Fibroblast of skin of abdomen (primary cell): ENCODE results near the gene TMCC3. TPM values are rescaled to one million over a fixed set of nuclear protein-coding genes. Genes with fewer than 3 reads are reported as not detected.
A peak's percentile ranks its signal among the peaks of the same experiment; 100 is the strongest.
"Not testable (repeated sequence)": the region's sequence is repeated elsewhere in the genome, so short reads cannot be mapped to it uniquely, and the experiment has no call there.

Experiments used
- DNase-seq: peaks from one replicate; pipeline ENCODE4 v3.0.0-alpha.2; 2013
- polyA plus RNA-seq, 2 experiments: library from polyadenylated mRNA; unstranded; fragments of 120-200 nt; gene quantifications; one replicate each; pipeline ENCODE4 v1.2.1, GENCODE V29; 2013; ENCODE audit not compliant: insufficient read length in 2 of 2

The TMCC3 gene
- polyA plus RNA-seq (2013, experiment 1 of 2; ENCODE audit: insufficient read length), result 0.19 TPM
- polyA plus RNA-seq (2013, experiment 2 of 2; ENCODE audit: insufficient read length), result 0.21 TPM

DNA sequence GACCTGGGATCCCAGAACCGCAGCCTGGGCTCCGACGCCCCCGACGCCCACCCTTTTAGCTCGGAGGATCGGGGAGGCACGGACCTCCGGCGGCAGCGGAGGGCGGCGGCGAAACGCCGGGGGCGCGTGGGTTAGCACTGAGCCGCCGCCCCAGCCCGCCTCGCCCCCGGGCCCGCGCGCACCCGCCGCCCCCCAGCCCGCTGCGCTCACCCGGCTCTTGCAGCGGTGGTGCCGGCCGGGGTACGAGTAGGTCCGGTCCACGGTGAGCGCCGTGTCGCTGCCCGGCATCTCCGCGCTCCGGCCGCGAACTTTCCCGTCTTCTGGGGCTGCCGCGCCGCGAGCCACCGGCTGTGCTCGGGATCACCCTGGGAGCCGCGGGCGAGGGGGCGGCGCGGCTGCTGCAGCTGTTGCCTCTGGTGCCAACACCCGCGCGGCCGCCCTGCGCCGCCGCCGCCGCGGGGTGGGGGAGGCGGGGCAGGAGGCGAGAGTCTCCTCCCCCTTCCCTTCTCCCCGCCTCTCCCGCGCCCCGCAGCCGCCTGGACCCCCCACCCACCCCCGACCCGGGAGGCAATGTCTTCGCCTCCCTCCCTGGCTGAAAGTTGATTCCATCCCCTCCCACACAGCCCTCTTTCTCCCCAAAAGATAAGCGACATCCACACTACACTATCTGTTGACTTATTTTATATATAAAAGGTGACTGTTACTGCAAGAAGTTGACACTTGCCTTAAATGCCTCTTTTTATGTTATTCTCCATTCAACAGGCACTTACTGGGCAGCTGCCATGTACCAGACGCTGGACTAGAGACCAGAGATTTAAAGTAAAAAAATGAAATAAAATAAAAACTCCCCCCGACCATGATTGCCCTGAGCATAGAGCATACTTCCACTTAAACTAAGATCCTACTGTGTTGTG is at the start of gene TMCC3:
TSS of gene TMCC3 (minus strand) at position 415 of the 914 bp plus-strand sequence. CDS start at position 288, 127 bp downstream.
- no peak for DNase-seq

GRCh38 chr12:94699801-94700200 is 49.4 kb upstream of the TMCC3 start:
- DNase-seq, result no peak

DNA sequence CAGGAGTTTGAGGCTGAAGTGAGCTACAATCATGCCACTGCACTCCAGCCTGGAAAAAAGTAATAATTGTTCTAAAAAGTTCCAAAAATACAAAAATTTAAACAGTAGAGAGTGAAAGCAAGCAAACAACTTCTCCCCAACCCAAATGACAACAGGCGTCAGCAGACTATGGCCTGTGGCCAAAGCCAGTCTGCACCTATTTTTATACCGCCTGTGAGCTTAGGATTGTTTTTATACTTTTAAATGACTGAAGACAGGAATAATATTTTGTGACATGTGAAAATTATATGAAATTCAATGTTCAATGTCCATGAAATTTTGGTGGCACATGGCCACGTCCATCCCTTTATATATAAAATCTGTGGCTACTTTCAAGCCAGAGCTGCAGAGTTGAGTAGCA is 48.2 kb upstream of the TMCC3 start:
- DNase-seq, result no peak

DNA sequence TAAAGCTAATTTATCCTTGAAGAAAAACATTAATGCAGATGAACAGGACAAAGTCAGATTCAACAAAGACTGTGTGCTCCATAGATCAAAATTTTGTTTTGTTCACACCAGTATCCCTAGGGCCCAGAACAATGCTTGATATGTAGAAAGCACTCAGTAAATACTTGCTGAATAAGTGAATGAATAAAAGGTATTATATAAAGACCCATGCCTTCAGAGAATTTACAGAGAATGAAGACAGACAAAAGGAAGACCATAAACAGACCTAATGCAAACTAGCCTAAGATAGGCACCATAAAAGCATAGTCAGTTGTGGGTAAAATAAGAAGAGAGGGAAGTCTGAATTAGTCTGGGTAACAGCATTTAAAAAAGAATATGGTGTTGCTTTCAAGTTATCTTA is 47.3 kb upstream of the TMCC3 start:
- no peak for DNase-seq

- DNase-seq, result no peak
These were observed 44.4 kb upstream of the TMCC3 start for GRCh38 chr12:94694732-94695131.

- not testable (repeated sequence) for DNase-seq
These were observed 42.5 kb upstream of the TMCC3 start for GRCh38 chr12:94692826-94693225.

- DNase-seq, result peak; percentile 15
These were observed 39.9 kb upstream of the TMCC3 start for GRCh38 chr12:94690198-94690771.

GRCh38 chr12:94689646-94690036 is 39.3 kb upstream of the TMCC3 start:
- DNase-seq, result no peak

- DNase-seq, result peak; percentile 69
These were observed 38.8 kb upstream of the TMCC3 start for GRCh38 chr12:94689002-94689645.

DNA sequence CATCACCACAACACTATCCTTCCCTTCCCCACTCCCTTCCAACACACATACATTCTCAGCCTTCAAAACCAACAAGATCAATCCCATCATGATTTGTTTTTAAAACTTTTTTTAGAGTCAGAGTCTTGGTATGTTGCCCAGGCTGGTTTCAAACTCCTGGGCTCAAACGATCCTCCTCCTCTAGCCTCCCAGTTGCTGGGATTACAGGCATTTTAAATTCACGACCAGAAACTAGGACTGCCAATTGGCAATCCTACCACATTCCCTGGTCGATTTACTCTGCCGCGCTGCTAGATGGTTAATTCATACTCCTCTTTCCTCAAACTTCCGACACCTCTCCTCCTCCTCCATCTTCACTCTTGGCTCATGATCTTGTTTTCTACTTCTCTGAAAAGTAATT is 37.5 kb upstream of the TMCC3 start:
- DNase-seq, result no peak

GRCh38 chr12:94686834-94687628 is 36.7 kb upstream of the TMCC3 start:
- no peak for DNase-seq

DNA sequence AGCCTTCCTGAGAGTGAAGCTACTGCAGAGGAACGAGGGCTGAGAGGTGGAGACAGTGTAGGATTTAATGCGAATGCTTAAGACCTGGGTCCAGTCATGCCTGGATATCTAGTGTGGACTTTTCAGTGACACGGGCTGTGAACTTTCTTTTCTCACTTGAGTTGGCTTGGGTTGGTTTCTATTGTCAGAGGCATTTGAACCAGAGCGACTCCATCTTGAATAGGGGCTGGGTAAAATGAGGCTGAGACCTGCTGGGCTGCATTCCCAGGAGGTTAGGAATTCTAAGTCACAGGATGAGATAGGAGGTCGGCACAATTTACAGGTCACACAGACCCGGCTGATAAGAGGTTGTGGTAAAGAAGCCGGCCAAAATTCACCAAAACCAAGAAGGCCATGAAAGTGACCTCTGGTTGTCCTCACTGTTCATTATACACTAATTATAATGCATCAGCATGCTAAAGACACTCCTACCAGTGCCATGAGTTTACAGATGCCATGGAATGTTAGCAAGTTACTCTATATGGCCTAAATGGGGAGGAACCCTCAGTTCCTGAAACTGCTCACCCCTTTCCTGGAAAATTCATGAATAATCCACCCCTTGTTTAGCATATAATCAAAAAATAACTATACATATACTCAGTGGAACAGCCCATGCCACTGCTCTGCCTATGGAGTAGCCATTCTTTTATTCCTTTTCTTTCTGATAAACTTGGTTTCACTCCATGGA is 34.2 kb upstream of the TMCC3 start:
- DNase-seq, result no peak

GRCh38 chr12:94679554-94680195 is 29.3 kb upstream of the TMCC3 start:
- no peak for DNase-seq

- DNase-seq, result no peak
These were observed 28.5 kb upstream of the TMCC3 start for GRCh38 chr12:94678849-94679248.

DNA sequence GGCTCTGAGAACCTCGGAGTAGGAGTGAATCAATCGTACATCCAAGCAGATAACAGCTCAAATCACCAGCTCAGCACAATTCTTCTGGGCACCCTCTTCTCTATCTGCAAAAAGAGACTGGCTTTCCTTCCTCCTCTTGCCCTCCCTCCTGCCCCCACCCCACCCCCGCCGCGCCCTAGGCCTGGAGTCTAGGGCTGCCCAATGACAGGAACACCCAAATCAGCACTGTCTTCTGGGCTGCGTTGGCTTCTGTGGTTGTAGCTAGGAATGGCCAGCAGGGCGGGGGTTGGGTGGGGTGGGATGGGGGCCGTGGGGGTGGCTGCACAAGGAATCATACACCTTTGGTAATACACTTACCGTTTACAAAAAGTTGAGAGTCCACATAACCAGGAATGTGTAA is 28.0 kb upstream of the TMCC3 start:
- DNase-seq, result no peak

GRCh38 chr12:94677778-94678177 is 27.4 kb upstream of the TMCC3 start:
- DNase-seq, result no peak

DNA sequence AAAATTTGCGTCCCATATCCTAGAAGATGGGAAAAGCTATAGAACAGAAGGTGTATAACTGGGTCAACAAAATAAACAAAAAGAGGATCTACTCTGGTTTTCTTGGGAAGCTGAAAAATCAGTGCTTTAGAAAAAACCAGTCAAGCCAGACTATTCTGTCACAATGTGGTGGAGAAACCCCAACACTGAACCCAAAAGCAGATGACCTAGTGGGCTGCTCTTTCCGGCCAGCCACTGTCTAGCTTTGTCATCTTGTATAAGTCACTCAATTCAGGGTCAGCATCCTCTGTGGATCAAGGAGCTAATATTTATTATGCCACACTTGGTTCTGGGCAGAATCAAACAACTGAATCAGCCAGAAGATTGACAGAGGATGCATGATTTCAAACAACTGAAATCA is 26.6 kb upstream of the TMCC3 start:
- no peak for DNase-seq

- DNase-seq, result no peak
These were observed 25.8 kb upstream of the TMCC3 start for GRCh38 chr12:94676031-94676641.

DNA sequence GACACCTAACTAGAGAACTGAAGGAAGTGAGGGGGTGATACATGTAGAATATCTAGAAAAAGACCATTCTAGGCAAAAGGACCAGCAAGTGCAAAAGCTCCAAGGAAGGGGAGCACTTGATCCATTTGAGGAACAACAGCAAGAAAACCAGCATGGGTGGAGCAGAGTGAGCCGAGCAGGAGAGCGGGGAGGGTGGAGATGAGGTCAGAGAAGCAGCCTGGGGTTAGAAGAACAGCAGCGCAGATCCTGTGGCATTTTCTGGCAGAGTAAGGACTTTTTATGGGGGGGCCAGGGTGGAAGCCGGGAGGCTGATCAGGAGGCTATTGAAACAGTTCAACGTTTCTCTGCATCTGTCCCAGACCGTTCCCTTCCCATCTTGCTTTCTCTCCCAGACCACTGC is 24.5 kb upstream of the TMCC3 start:
- no peak for DNase-seq

GRCh38 chr12:94674051-94674451 is 23.7 kb upstream of the TMCC3 start:
- no peak for DNase-seq

- no peak for DNase-seq
These were observed 23.1 kb upstream of the TMCC3 start for GRCh38 chr12:94673496-94673895.
